ENCODE measurements around the gene ROCK1.
"Not testable (repeated sequence)": the region's sequence is repeated elsewhere in the genome, so short reads cannot be mapped to it uniquely, and the experiment has no call there.

ROCK1 gene

GRCh38 chr18:21111346-21112139 lies at the start of gene ROCK1:
TSS of gene ROCK1 (minus strand) at chr18:21111813. CDS start at chr18:21110910, 903 bp downstream.
- peak; percentile 99 for DNase-seq (ENCODE audit: low spot score)

- no peak for DNase-seq (ENCODE audit: low spot score)
These were observed 43.8 kb upstream of the ROCK1 start for GRCh38 chr18:21155443-21155842.

DNA sequence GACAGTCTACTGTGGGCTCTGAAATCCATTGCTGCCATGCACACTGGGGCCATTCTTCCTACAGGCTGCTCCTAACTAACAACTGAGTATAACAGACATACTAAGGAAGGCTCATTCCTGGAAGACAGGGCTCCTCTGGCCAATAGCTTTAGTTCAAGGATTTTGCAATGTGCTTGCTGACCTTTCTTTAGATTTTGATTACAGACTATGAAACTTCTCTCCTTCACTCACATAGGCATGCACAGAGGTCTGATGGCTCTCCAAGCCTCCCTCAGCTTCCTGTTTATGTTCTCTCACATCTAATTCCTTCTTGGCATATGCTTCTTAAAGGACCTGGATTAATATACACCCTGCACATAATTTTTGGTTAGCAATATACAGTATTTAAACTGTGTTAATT lies 34.4 kb upstream of the ROCK1 start:
- no peak for DNase-seq (ENCODE audit: low spot score)

GRCh38 chr18:21145371-21145770 lies 33.8 kb upstream of the ROCK1 start:
- DNase-seq (ENCODE audit: low spot score), result no peak

- no peak for DNase-seq (ENCODE audit: low spot score)
These were observed 30.2 kb upstream of the ROCK1 start for GRCh38 chr18:21141668-21142422.

DNA sequence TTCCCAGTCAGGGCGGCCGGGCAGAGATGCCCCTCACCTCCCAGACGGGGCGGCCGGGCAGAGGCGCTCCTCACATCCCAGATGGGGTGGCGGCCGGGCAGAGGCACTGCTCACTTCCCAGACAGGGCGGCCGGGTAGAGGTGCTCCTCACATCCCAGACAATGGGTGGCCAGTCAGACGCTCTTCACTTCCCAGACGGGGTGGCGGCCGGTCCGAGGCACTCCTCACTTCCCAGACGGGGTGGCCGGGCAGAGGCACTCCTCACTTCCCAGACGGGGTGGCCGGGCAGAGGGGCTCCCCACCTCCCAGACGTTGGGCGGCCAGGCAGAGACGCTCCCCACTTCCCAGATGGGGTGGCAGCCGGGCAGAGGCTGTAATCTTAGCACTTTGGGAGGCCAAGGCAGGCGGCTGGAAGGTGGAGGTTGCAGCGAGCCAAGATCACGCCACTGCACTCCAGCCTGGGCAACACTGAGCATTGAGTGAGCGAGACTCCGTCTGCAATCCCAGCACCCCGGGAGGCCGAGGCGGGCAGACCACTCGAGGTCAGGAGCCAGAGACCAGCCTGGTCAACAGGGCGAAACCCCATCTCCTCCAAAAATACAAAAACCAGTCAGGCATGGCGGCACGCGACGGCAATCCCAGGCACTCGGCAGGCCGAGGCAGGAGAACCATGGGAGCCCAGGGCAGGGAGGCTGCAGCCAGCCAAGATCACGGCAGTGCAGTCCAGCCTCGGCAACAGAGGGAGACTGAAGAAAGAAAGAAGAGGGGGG lies 26.3 kb upstream of the ROCK1 start:
- not testable (repeated sequence) for DNase-seq (ENCODE audit: low spot score)

DNA sequence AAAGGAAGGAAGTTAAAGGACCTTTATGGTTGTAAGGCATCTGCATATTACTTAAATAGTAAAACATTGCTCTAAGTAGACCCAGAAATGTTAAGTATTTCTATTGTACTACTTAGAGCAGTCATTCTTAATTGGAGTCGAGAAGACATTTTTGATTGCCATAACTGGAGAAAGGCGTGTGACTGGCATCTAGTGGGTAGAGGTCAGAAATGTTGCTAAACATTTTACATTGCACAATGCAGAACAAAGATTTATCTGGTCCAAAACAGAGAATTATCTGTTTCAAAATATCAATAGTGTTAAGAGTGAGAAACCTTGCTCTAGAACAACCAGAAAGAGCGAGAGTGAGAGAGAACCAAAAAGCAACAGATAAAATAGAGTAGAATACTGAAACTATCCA lies 23.3 kb upstream of the ROCK1 start:
- DNase-seq (ENCODE audit: low spot score), result no peak

DNA sequence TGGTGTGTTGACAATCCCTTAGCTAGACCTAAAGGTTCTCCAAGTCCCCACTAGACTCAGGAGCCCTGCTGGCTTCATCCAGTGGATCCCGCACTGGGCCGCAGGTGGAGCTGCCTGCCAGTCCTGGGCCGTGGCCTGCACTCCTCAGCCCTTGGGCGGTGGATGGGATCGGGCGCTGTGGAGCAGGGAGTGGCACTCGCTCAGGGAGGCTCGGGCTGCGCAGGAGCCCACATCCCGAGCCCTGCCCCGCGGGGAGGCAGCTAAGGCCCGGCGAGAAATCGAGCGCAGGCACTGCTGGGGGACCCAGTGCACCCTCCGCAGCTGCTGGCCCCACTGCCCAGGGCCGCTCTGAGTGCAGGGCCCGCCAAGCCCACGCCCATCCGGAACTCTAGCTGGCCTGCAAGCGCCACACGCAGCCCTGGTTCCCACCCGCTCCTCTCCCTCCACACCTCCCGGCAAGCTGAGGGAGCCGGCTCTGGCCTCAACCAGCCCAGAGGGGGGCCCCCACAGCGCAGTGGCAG lies 20.8 kb upstream of the ROCK1 start:
- no peak for DNase-seq (ENCODE audit: low spot score)

GRCh38 chr18:21131698-21132227 lies 20.1 kb upstream of the ROCK1 start:
- no peak for DNase-seq (ENCODE audit: low spot score)

DNA sequence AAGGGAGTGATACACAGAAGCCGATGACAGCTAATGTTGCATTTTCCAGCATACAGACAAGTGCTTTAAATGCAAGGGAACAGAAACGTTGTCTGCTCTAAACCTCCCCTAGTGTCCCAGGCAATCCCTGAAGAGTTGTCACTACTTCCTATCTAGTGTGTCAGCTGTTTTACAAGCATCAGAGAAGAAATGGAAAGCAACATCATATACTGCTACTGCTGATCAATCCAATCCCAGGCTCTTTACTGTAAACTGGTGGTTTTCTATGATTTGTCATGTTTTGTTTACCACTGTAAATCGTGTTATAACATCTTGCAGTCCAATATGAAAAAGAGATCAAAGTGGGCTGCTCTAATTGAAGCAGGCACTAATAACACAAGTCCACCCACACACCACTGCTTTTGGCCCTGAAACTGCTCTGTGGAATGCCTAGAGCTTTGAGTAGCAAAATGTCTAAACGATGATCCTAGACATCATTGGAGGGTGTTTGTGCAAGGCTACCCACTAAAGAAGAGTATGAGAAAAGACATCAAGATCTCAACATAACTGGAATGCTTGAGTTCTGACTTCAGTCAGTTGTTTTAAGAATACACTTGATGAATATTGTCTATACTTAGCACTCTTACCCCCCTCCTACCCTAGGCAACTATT lies 18.1 kb upstream of the ROCK1 start:
- no peak for DNase-seq (ENCODE audit: low spot score)

DNA sequence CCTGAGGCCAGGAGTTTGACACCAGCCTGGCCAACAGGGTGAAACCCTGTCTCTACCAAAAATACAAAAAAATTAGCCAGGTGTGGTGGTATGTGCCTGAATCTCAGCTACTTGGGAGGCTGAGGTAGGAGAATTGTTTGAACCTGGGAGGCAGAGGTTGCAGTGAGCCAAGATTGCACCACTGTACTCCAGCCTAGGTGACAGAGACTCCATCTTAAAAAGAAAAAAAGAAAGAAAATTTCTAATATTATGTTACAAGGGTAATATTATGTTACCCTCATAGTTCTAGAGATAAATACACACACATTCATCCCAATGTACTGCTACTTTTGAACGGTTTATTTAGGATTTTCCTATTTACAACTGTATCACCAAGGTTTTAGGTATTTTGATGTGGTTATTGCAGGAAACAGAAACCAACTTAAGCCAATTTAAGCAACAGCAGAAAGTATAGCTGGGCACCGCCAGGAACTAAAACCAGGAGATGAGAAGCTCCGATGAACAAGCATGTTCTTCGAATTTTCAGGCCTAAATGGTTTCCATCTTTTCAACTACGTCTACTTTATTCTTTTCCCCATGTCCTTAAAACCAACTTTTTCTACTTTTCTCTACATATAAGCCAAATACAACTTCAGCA lies 11.8 kb upstream of the ROCK1 start:
- DNase-seq (ENCODE audit: low spot score), result no peak

DNA sequence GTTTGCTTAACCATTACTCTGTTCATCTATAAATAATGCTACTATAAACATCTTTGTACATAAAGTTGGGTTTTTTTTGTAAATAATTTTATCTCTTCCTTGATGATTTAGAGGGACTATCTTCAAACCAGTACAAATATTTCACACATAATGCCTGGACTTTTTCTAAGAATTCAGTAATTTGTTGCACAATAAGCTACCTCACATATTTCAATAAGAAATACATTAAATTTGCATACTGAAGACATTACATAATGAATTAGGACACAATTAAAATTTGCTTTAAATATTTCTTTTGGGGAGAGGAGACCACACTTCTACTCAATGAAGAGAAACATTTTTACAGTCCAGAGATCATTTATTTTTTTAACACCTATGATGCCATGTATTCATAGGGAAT lies 7.2 kb upstream of the ROCK1 start:
- no peak for DNase-seq (ENCODE audit: low spot score)

DNA sequence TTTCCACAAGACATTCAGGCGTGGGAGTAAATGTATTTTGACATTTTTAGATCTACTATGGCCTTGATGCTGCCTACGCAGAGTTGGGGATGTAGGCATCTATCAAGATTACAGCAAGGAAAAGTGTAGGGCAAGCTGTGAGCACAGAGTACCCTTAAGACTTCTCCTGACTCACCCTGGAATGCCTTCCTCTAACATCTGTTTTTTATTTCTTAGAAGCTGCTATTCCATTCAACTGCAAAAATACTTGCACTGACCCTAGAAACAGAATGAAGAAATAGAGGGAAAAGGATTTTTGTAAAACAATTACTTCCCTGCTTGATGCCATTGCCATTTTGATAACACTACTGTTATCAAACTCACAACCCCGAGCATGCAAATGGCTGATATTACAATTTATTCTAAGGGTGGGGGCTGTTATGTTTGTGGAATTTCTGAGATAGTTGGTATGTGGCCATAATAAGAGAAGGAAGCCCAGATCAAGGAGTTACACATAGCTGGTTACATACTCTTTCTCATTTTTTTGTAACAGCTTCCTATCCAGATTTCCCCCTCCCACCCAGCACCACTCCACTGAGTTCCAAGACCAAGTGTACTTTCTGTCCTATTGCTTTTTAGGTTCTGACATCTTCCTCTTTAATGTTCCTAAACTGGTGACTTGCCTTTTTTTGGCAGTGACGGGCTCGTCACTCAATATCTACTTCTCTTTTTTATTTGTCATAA lies 6.0 kb upstream of the ROCK1 start:
- no peak for DNase-seq (ENCODE audit: low spot score)

DNA sequence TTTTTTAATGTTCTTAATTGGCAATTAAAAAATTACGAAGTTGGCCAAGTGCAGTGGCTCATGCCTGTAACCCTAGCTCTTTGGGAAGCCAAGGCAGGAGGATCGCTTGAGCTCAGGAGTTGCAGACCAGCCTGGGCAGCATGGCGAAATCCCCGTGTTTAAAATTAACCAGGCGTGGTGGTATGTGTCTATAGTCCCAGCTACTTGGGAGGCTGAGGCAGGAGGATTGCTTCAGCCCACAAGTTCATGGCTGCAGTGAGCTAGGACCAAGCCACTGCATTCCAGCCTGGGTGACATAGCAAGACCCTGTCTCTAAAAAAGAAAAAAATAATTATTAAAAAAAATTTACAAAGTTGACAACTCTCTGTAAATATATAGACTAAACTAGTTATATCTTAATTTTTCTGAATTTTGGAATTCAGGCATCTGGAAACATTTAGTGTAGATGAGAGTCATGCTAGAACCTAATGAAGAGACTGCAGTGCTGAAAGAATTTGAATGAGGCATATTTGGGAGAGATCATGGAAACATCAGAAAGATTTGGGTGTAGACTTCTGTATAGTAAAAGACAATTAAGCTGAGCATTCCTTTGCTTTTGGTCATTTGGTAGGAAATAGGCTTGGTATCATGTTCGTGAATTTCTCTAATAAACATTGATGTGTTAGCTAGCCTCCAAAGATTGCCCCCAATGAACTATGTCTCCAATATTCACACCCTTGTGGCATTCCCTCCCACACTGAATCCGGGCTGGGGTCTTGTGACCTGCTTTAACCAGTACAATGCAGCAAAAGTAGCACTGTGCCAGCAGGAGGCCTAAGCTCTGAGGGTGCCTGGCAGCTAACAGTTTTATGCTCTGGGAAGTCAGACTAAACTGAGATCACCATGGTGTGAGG lies 4.2 kb upstream of the ROCK1 start:
- DNase-seq (ENCODE audit: low spot score), result no peak

- DNase-seq (ENCODE audit: low spot score), result no peak
These were observed 1.0 kb upstream of the ROCK1 start for GRCh38 chr18:21112543-21113105.

DNA sequence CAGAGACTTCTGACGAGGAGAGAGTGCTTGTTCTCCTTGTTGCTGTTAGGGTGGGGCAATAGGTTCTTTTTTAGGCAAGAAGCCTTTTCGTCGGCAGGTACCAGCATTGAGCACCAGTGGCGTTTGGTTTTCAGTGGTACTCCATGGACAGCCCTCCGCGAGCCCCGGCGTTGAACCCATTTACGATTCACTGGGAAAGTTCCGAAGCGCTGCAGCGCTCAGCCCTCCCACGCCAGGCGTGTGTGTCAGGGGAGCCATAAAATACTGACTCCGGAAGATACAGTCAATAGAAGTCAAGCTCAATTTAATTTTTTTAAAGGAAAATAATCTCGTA lies 494 bp upstream of the ROCK1 start:
- no peak for DNase-seq (ENCODE audit: low spot score)

- peak; percentile 72 for DNase-seq (ENCODE audit: low spot score)
These were observed 784 bp downstream of the ROCK1 start for GRCh38 chr18:21110713-21111345.

DNA sequence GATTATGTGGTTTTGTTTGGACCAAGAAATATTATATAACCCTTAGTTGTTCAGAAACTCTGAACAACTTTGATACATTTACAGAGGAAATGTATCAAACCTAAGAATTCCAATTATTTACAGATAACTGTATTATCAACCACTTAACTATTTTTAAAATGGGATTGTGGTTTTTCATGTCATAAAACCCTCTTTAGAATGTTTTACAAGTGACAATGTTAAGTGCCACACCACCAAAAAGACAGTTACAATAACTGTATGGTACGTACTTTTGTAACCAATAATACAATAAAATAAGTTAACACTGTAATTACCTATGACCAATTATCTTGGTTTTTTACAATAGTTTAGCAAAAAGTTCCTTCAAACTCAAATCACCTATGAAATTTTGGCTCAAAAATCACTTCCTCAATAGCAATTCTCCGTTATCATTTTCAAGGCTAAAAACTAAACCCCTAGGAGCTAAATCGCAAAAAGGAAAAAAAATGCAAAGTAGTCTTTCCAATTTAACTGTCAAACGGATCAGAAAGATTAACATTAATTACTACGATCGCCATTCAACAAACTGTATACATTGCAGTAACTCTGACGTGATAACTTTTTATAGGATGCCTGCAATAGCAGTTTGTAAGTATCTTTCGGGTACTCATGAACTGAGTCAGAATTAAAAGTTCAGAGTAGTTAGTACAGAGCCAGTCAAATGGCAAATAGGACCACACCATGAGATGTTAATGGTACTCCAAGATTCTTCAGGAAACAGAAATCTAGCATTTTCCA lies 1.5 kb downstream of the ROCK1 start:
- no peak for DNase-seq (ENCODE audit: low spot score)

Measured in ecto neural progenitor cell (in vitro differentiated cells).